GM10248 (cell line): Measurements from ENCODE around the gene B3GNT3.
"Not testable (repeated sequence)": the region's sequence is repeated elsewhere in the genome, so short reads cannot be mapped to it uniquely, and the experiment has no call there.

Experiments used
- CTCF ChIA-PET: fragments of 300-600 bp; sonication (Branson Sonifier 250); formaldehyde crosslinking; extraction: SDS; loops from one replicate; lab custom pipeline; 2021; ENCODE audit warnings: antibody characterized with exemption; lab: Yijun Ruan, JAX
- POLR2A ChIA-PET: fragments of 350-650 bp; sonication (Branson Sonifier 250); formaldehyde crosslinking; extraction: SDS; loops from one replicate; lab custom pipeline; 2020; ENCODE audit warnings: antibody characterized with exemption; lab: Yijun Ruan, JAX
- DNase-seq: peaks from one replicate; pipeline ENCODE4 v3.0.0; 2012; ENCODE audit errors: extremely low spot score
- CTCF ChIP-seq: IDR thresholded peaks from 2 replicates; pipeline ENCODE4 v1.5.1; 2012; ENCODE audit warnings: mild to moderate bottlenecking, low read depth; ENCODE audit errors: extremely low read depth, missing control alignments, control extremely low read depth

B3GNT3 gene

GRCh38 chr19:17775991-17776803 is 18.7 kb upstream of the B3GNT3 start:
- ChIA-PET CTCF (interaction anchor here (0.9 to 4.6 kb wide), 15 partner anchors 8 to 378 kb away, joined by 3 to 49 read pairs (median 5); partner anchors contain the start of gene FCHO1), POLR2A (interaction anchor here (0.6 to 1.2 kb wide), 2 partner anchors 13 to 25 kb away, joined by 3 read pairs; partner anchors contain the start of gene FCHO1)
- TF ChIP-seq CTCF, result no peak
- DNase-seq, result peak; percentile 93

- POLR2A ChIA-PET, DNase-seq: not testable (repeated sequence)
- CTCF ChIA-PET, result interaction anchor here (1.0 to 4.5 kb wide), 3 partner anchors 11 to 70 kb away, joined by 3 to 49 read pairs (median 3); partner anchors contain the start of gene JAK3
Measured at GRCh38 chr19:17777840-17778239, 17.1 kb upstream of the B3GNT3 start.

- peak; percentile 69 for DNase-seq
- POLR2A ChIA-PET, result no interaction called here
- CTCF ChIA-PET, result interaction anchor here (1.0 to 4.5 kb wide), 2 partner anchors 12 to 24 kb away, joined by 3 to 49 read pairs; no protein-coding TSS in a partner anchor
Measured at GRCh38 chr19:17778251-17778967, 16.5 kb upstream of the B3GNT3 start.

GRCh38 chr19:17778968-17779929 is 15.7 kb upstream of the B3GNT3 start:
- no peak for TF ChIP-seq CTCF
- ChIA-PET POLR2A (interaction anchor here (0.6 kb wide), 1 partner anchor 12 kb away, joined by 4 read pairs; no protein-coding TSS in a partner anchor), CTCF (interaction anchor here (1.0 to 1.3 kb wide), 3 partner anchors 24 to 76 kb away, joined by 3 to 4 read pairs (median 3); no protein-coding TSS in a partner anchor)
- DNase-seq, result no peak

More at GRCh38 chr19:17778251-17778967, 16.5 kb upstream of the B3GNT3 start:
- TF ChIP-seq CTCF, result no peak

- ChIA-PET POLR2A (no interaction called here), CTCF (interaction anchor here (1.0 to 1.8 kb wide), 4 partner anchors 9 to 77 kb away, joined by 3 to 5 read pairs (median 4); no protein-coding TSS in a partner anchor)
- no peak for DNase-seq
Measured at GRCh38 chr19:17780781-17781180, 14.2 kb upstream of the B3GNT3 start.

GRCh38 chr19:17783721-17784120 is 11.2 kb upstream of the B3GNT3 start:
- DNase-seq, POLR2A ChIA-PET: not testable (repeated sequence)
- CTCF ChIA-PET, result interaction anchor here (0.6 to 4.4 kb wide), 28 partner anchors 9 to 318 kb away, joined by 3 to 29 read pairs (median 4); partner anchors contain the start of genes CCDC124 and MAP1S

More at GRCh38 chr19:17780781-17781180, 14.2 kb upstream of the B3GNT3 start:
- TF ChIP-seq CTCF, result no peak
